IPS-18c (cell line): Measurements from ENCODE around the gene ELANE.
A peak's percentile ranks its signal among the peaks of the same experiment; 100 is the strongest.
"Not testable (repeated sequence)": the region's sequence is repeated elsewhere in the genome, so short reads cannot be mapped to it uniquely, and the experiment has no call there.

Experiments
- H3K4me3 ChIP-seq: 2 replicates; pipeline ENCODE4 v1.7.0; 2013; ENCODE audit warnings: low read depth, mild to moderate bottlenecking, low read length, moderate library complexity; ENCODE audit not compliant: insufficient read depth
- H3K9me3 ChIP-seq: one replicate; pipeline ENCODE4 v1.6.1; 2013; ENCODE audit warnings: mild to moderate bottlenecking, low read length, moderate library complexity; ENCODE audit not compliant: control insufficient read depth, insufficient read depth

The ELANE gene

GRCh38 chr19:881385-882071 lies 29.4 kb downstream of the ELANE start:
- Histone ChIP-seq H3K9me3 (peaks cover 2% of the 10 kb centered on the region), H3K4me3 (no peak overlapping the region)

- Histone ChIP-seq H3K9me3 (peaks cover 2% of the 10 kb centered on the region), H3K4me3 (no peak overlapping the region)
These were observed 30.9 kb downstream of the ELANE start for GRCh38 chr19:882871-883497.

DNA sequence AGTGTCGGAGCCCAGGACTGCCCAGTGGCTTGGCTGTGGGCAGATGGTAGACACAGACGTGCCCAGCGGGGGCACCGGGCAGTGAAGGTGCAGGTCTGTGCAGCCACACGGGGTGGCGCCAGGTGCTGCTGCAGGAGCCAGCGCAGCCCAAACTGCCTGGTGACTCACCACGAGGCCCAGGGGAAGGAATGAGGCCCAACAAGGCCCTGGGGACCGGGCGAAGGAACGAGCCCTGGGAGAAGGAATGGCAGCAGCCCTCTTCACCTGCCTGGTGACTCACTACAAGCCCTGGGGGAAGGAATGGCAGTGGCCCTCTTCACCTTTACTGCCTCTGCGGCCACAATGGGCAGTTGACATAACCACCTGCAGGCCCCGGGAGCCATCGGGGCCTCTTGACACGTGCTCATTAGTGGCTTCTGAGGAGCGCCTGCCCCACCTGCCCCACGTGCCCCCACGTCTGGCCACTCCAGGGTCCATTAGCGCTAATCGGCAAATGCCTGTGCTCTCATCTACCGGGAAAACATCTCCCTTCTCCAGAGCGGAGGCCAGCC lies 31.6 kb downstream of the ELANE start:
- Histone ChIP-seq H3K4me3 (no peak overlapping the region), H3K9me3 (peaks cover 2% of the 10 kb centered on the region)

DNA sequence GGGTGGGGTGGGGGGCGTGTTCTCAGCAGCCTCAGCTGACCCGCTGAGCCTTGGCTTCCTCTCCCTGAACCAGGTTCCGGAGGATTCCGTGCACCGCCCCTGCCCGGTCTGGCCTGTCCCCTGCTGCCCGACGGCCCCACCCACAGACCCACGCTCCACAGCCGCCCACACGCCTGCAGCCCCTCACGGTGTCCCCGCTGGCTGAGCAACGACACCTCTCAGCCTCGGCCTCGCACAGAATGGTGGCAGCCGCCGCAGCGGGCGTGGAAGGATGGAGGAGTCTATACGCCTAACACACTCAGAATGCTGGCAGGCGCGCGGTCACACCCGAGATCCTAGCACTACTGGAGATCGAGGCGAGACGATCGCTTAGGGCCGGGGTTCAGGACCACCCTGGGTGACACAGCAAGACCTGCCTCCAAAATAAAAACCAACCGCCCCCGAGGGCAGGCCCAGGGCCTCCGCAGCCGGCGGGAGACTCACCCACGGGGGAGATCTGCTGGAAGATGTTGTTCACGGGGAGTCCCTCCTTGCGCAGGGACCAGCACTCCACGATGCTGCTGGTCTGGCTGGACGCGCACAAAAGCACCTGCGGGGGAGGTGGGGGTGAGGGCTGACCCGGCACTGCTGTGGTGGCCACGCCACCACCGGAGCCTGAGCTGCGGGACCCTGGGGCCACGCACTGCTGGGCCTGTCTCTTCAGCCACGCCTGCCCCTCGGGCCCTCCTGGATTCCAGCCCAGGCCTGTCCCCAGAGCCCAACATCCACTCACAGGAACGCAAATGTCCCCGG lies 32.5 kb downstream of the ELANE start:
- no peak overlapping the region for H3K4me3 ChIP-seq
- H3K9me3 ChIP-seq, result peaks cover 2% of the 10 kb centered on the region

GRCh38 chr19:885536-886224 lies 33.6 kb downstream of the ELANE start:
- H3K4me3 ChIP-seq, result no peak overlapping the region

GRCh38 chr19:887072-887471 lies 35.0 kb downstream of the ELANE start:
- H3K4me3 ChIP-seq, result no peak overlapping the region

More at GRCh38 chr19:885536-886224, 33.6 kb downstream of the ELANE start:
- H3K9me3 ChIP-seq, result peaks cover 2% of the 10 kb centered on the region

DNA sequence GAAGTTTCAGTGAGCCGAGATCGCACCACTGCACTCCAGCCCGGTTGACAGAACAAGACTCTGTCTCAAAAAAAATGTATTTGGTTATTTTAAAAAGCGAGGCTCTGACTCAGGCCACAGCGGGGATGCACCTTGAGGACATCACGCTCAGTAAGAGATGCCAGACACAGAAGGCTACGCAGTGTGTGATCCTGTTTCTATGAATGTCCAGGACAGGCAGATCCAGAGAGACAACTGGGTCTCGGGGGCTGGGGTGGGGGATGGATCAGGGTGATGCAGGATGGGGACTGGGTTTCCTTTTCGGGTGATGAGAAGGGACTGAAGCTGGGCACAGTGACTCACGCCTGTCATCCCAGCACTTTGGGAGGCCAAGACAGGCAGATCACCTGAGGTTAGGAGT lies 35.5 kb downstream of the ELANE start:
- H3K9me3 ChIP-seq, result peaks cover 2% of the 10 kb centered on the region
- H3K4me3 ChIP-seq, result no peak overlapping the region

More at GRCh38 chr19:887072-887471, 35.0 kb downstream of the ELANE start:
- H3K9me3 ChIP-seq, result peaks cover 2% of the 10 kb centered on the region

DNA sequence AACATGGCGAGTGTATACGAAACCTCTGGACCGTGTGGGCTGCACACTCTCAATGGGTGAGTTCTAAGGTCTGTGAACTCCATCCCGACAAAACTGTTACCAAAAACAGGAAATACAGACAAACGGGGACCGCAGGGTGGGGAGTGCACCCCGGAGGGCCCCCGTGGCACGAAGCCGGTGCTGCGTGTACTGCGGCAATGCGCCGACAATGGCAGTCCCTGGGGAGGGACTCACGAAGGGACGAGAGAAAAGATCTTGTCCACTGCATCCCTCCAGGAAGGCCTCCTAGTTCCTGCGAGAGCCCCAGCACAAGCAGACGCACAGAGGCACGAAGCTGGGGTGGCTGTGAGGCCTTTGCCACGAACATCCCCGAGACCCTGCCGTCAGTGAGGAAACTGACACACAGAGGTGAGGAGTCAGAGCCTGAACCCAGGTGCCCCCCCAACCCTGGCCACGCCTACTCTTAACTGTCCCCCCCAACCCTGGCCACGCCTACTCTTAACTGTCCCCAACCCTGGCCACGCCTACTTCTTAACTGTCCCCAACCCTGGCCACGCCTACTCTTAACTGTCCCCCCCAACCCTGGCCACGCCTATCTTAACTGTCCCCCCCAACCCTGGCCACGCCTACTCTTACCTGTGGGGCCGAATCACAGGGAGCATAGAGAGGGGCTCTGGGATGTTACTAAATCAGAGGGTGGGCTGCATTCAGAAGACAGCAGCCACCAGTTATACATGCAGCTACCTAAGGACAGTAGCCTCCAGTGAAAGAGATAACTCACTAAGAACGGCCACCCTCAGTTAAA lies 36.7 kb downstream of the ELANE start:
- H3K9me3 ChIP-seq, result peaks cover 2% of the 10 kb centered on the region
- no peak overlapping the region for H3K4me3 ChIP-seq

GRCh38 chr19:889662-890295 lies 37.7 kb downstream of the ELANE start:
- Histone ChIP-seq H3K9me3 (no peaks in the 10 kb centered on the region), H3K4me3 (no peak overlapping the region)

GRCh38 chr19:890831-891230 lies 38.7 kb downstream of the ELANE start:
- Histone ChIP-seq H3K9me3 (no peaks in the 10 kb centered on the region), H3K4me3 (no peak overlapping the region)

DNA sequence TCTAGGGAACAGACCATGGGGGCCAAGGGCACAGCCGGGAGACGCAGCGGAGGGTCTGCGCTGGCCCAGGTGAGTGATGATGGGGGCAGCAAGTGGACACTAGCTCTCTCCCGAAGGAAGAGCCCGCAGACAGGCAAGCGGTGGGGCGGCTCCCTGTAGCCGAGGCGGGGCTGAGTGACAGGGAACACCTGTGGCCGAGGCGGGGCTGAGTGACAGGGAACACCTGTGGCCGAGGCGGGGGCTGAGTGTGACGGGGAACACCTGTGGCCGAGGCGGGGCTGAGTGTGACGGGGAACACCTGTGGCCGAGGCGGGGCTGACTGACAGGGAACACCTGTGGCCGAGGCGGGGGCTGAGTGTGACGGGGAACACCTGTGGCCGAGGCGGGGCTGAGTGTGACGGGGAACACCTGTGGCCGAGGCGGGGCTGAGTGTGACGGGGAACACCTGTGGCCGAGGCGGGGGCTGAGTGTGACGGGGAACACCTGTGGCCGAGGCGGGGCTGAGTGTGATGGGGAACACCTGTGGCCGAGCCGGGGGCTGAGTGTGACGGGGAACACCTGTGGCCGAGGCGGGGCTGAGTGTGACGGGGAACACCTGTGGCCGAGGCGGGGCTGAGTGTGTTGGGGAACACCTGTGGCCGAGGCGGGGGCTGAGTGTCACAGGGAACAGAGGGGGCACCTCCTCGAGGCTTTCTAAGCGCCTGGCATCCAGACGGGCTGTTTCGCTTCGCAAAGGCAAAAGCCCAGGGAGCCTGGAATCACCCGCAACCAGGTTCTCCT lies 39.5 kb downstream of the ELANE start:
- H3K4me3 ChIP-seq, result peak overlapping the region; percentile 83; the same call in 1 of the 2 replicates
- not testable (repeated sequence) for H3K9me3 ChIP-seq

GRCh38 chr19:892243-892893 lies 40.3 kb downstream of the ELANE start:
- H3K4me3 ChIP-seq, result peak overlapping the region; percentile 83

GRCh38 chr19:892894-893689 lies 41.0 kb downstream of the ELANE start, which contains the start of the genes MED16 and RNU6-9:
Gene MED16, minus strand, starts transcription at chr19:893187. Its CDS starts 2,056 bp downstream, at chr19:891131.
Gene RNU6-9, plus strand, starts transcription at chr19:893484.
- no peaks in the 10 kb centered on the region for H3K9me3 ChIP-seq
- peak within 1 kb of the TSS; percentile 83 for H3K4me3 ChIP-seq

More at GRCh38 chr19:892243-892893, 40.3 kb downstream of the ELANE start:
- no peaks in the 10 kb centered on the region for H3K9me3 ChIP-seq

- H3K4me3 ChIP-seq, result no peak overlapping the region
These were observed 44.3 kb downstream of the ELANE start for GRCh38 chr19:896434-896833.

More at GRCh38 chr19:896434-896833, 44.3 kb downstream of the ELANE start:
- no peaks in the 10 kb centered on the region for H3K9me3 ChIP-seq
